Ovary (tissue), 9 donors: ENCODE data around the gene TAS2R8. TPM values are rescaled to one million over a fixed set of nuclear protein-coding genes. Genes with fewer than 3 reads are reported as not detected.

Source experiments
- DNase-seq, 5 donors: peaks; one replicate each; pipeline ENCODE4 v3.0.0-alpha.2; 2019 to 2020
- H3K27ac ChIP-seq, 2 donors: fragments of 200-600 bp; one replicate each; pipeline versions ENCODE4 v1.5.1 to v1.8.0; 2019 to 2022
- H3K27me3 ChIP-seq: fragments of 200-600 bp; one replicate; pipeline ENCODE4 v1.8.0; 2022
- H3K36me3 ChIP-seq: fragments of 200-600 bp; sonication (generic); one replicate; pipeline ENCODE4 v1.5.1; 2019
- H3K4me1 ChIP-seq: one replicate; pipeline ENCODE4 v1.8.1; 2013; ENCODE audit warnings: mild to moderate bottlenecking, moderate library complexity; ENCODE audit not compliant: insufficient read depth
- H3K4me3 ChIP-seq: fragments of 200-600 bp; sonication (generic); one replicate; pipeline ENCODE4 v1.5.1; 2017
- H3K9me3 ChIP-seq, 2 donors: fragments of 200-600 bp in 1 of 2; sonication (generic) in 1 of 2; one replicate each; pipeline versions ENCODE4 v1.5.1 to v1.8.1; 2013 to 2019; ENCODE audit warnings: mild to moderate bottlenecking in 1 of 2, moderate library complexity in 1 of 2
- CTCF ChIP-seq, 3 donors: fragments of 450-650 bp in 2 of 3; fragments of 200-600 bp in 1 of 3; IDR thresholded peaks; one replicate each; pipeline versions ENCODE4 v1.5.1 to v1.8.0; 2016 to 2022; ENCODE audit warnings: antibody characterized with exemption in 3 of 3, mild to moderate bottlenecking in 1 of 3
- EP300 ChIP-seq: sonication (generic); formaldehyde crosslinking; IDR thresholded peaks from one replicate; pipeline ENCODE4 v1.6.1; 2017; ENCODE audit warnings: antibody characterized with exemption
- POLR2A ChIP-seq: fragments of 450-650 bp; IDR thresholded peaks from one replicate; pipeline ENCODE4 v1.6.1; 2017; ENCODE audit warnings: antibody characterized with exemption, mild to moderate bottlenecking, moderate library complexity
- WGBS, 3 donors: extraction: QIAGEN DNeasy Blood & Tissue Kit in 1 of 3; methylation state at CpG; one replicate each; pipeline versions ENCODE4 v1.1.5 to v1.1.7; 2013 to 2017; 5-methylcytosine and 5-hydroxymethylcytosine counted together
- intact Hi-C, 4 donors: fragments of 100-400 bp; cut with DNase I; formaldehyde crosslinking; loops; one replicate each; pipeline versions ENCODE4 v1.11.0 to v1.15.1; 2022 to 2023
- polyA plus RNA-seq, 2 donors: library from polyadenylated mRNA; stranded (reverse); fragments of 200-250 nt in 1 of 2; fragments of 350-450 nt in 1 of 2; fragmentation: Illumina TruSeq in 1 of 2; extraction: RNeasy Lipid Tissue Mini Kit (QIAGEN cat#74804) in 1 of 2; gene quantifications; one replicate each; pipeline ENCODE4 v1.2.3, GENCODE V29; 2013 to 2014
- total RNA-seq, 7 donors: library from RNA; depleted of rRNA in 2 of 7; stranded (reverse); fragments of >200 nt in 2 of 7; fragmentation: NEBNext Ultra II Directional in 3 of 7; extraction: Animal tissue kit (Norgen Biotek cat#: 25700) in 3 of 7; gene quantifications; one replicate each; pipeline versions ENCODE4 v1.1.0 to v1.2.4, GENCODE V29; 2016 to 2023
- donor health status: DM: no; HTN: no; CAD: no; lungs with moderate emphysema.
- donor health status: DM: no; HTN: no; CAD: no.
- donor health status: Bipolar disorder and iron deficiency.
- donor health status: DM: yes; HTN: yes; CAD: no.
- donor health status: DM: no; HTN: no; CAD: no.
- donor health status: DM: yes; HTN: yes; CAD: no.

Gene TAS2R8
- total and polyA plus RNA-seq, 9 donors: not detected

- intact Hi-C loops: no loop called here
- 9 to 20% (median 13%) methylated on average over 2 of the region's 2 CpGs for WGBS, 3 donors
Measured at GRCh38 chr12:10847744-10848143, 40.7 kb upstream of the TAS2R8 start.

GRCh38 chr12:10842862-10843261 is 35.8 kb upstream of the TAS2R8 start:
- Histone ChIP-seq H3K36me3 (no peaks in the 10 kb centered on the region), H3K27ac (no peak overlapping the region), H3K9me3 (no peaks in the 10 kb centered on the region), H3K4me3 (no peak overlapping the region), H3K4me1 (no peaks in the 10 kb centered on the region), H3K27me3 (no peaks in the 10 kb centered on the region)
- 94 to 100% (median 97%) methylated on average over 2 of the region's 2 CpGs for WGBS, 3 donors
- TF ChIP-seq POLR2A (no peak), EP300 (no peak), CTCF (IDR thresholded peaks at IDR 0.05) (no peak)
- DNase-seq: no peak
- intact Hi-C loops: no loop called here

More at GRCh38 chr12:10847744-10848143, 40.7 kb upstream of the TAS2R8 start:
- H3K27me3 ChIP-seq: no peaks in the 10 kb centered on the region
- H3K9me3 ChIP-seq: no peaks in the 10 kb centered on the region
- no peak overlapping the region for H3K4me3 ChIP-seq
- no peak overlapping the region for H3K27ac ChIP-seq
- no peaks in the 10 kb centered on the region for H3K36me3 ChIP-seq
- no peaks in the 10 kb centered on the region for H3K4me1 ChIP-seq
- TF ChIP-seq EP300 (no peak), CTCF (IDR thresholded peaks at IDR 0.05) (no peak), POLR2A (no peak)
- no peak for DNase-seq

GRCh38 chr12:10838461-10838860 is 31.4 kb upstream of the TAS2R8 start:
- H3K27ac ChIP-seq: no peak overlapping the region
- TF ChIP-seq EP300 (no peak), CTCF (IDR thresholded peaks at IDR 0.05) (no peak), POLR2A (no peak)
- no peaks in the 10 kb centered on the region for H3K9me3 ChIP-seq
- no peaks in the 10 kb centered on the region for H3K27me3 ChIP-seq
- intact Hi-C loops: no loop called here
- no peaks in the 10 kb centered on the region for H3K4me1 ChIP-seq
- WGBS, 3 donors: 85 to 93% (median 87%) methylated on average over 3 of the region's 3 CpGs
- H3K36me3 ChIP-seq: no peaks in the 10 kb centered on the region
- no peak for DNase-seq
- no peak overlapping the region for H3K4me3 ChIP-seq

GRCh38 chr12:10829994-10830393 is 22.9 kb upstream of the TAS2R8 start:
- 93 to 100% (median 95%) methylated on average over 1 of the region's 1 CpG for WGBS, 3 donors
- no peaks in the 10 kb centered on the region for H3K9me3 ChIP-seq
- H3K36me3 ChIP-seq: no peaks in the 10 kb centered on the region
- H3K4me1 ChIP-seq: no peaks in the 10 kb centered on the region
- DNase-seq: no peak
- H3K4me3 ChIP-seq: no peak overlapping the region
- intact Hi-C loops: no loop called here
- no peak overlapping the region for H3K27ac ChIP-seq
- TF ChIP-seq EP300: no peak
- no peaks in the 10 kb centered on the region for H3K27me3 ChIP-seq

- DNase-seq: no peak
- Histone ChIP-seq H3K9me3 (no peaks in the 10 kb centered on the region), H3K36me3 (no peaks in the 10 kb centered on the region), H3K4me3 (no peak within 1 kb of the TSS), H3K27me3 (no peaks in the 10 kb centered on the region), H3K27ac (no peak within 1 kb of the TSS), H3K4me1 (no peaks in the 10 kb centered on the region)
- intact Hi-C loops: no loop called here
- TF ChIP-seq EP300: no peak
- TF ChIP-seq CTCF (IDR thresholded peaks at IDR 0.05): no peak
- no peak for TF ChIP-seq POLR2A
- WGBS, 3 donors: 75 to 83% (median 78%) methylated on average over 3 of the region's 3 CpGs
Measured at GRCh38 chr12:10826258-10826657, 19.2 kb upstream of the TAS2R8 start, which contains the start of gene TAS2R10. Gene TAS2R10, minus strand, starts transcription at chr12:10826358. Its CDS starts 89 bp downstream, at chr12:10826269.
